IPS-20b (cell line): Measurements from ENCODE around the gene KLHL25.

Experiments used
- H3K27ac ChIP-seq: one replicate; pipeline ENCODE4 v1.5.1; 2013; ENCODE audit warnings: low read length
- H3K27me3 ChIP-seq: 2 replicates; pipeline ENCODE4 v1.6.1; 2013; ENCODE audit warnings: mild to moderate bottlenecking, low read length, inconsistent platforms; ENCODE audit not compliant: insufficient read depth
- H3K36me3 ChIP-seq: 2 replicates; pipeline ENCODE4 v1.6.1; 2013; ENCODE audit warnings: low read depth, mild to moderate bottlenecking, inconsistent platforms, low read length, moderate library complexity; ENCODE audit not compliant: insufficient read depth
- H3K4me1 ChIP-seq: 2 replicates; pipeline ENCODE4 v1.6.1; 2013; ENCODE audit warnings: mild to moderate bottlenecking, control low read depth, inconsistent platforms, low read length, moderate library complexity; ENCODE audit not compliant: insufficient read depth
- H3K4me3 ChIP-seq: 2 replicates; pipeline ENCODE4 v1.5.1; 2013; ENCODE audit warnings: mild to moderate bottlenecking, low read length, inconsistent platforms
- H3K9ac ChIP-seq: 2 replicates; pipeline ENCODE4 v1.6.1; 2013; ENCODE audit warnings: low read depth, mild to moderate bottlenecking, inconsistent platforms, low read length, moderate library complexity
- H3K9me3 ChIP-seq: 2 replicates; pipeline ENCODE4 v1.6.1; 2013; ENCODE audit warnings: mild to moderate bottlenecking, low read depth, low read length, inconsistent platforms; ENCODE audit not compliant: insufficient read depth

KLHL25 gene

GRCh38 chr15:85749261-85750151, 45.2 kb downstream of the KLHL25 start:
- Histone ChIP-seq H3K9me3 (no peaks in the 10 kb centered on the region), H3K36me3 (peaks cover 45% of the 10 kb centered on the region), H3K27ac (peak overlapping the region; percentile 2)

GRCh38 chr15:85748729-85749128, 46.0 kb downstream of the KLHL25 start:
- H3K9ac ChIP-seq = no peak overlapping the region
- H3K27ac ChIP-seq = no peak overlapping the region
- peaks cover 41% of the 10 kb centered on the region for H3K4me1 ChIP-seq
- no peaks in the 10 kb centered on the region for H3K27me3 ChIP-seq
- no peak overlapping the region for H3K4me3 ChIP-seq
- peaks cover 51% of the 10 kb centered on the region for H3K36me3 ChIP-seq
- H3K9me3 ChIP-seq = no peaks in the 10 kb centered on the region

More at GRCh38 chr15:85749261-85750151, 45.2 kb downstream of the KLHL25 start:
- H3K4me1 ChIP-seq = peaks cover 41% of the 10 kb centered on the region; the same call in 1 of the 2 replicates
- peak overlapping the region; percentile 44; the same call in 1 of the 2 replicates for H3K9ac ChIP-seq
- H3K27me3 ChIP-seq = no peaks in the 10 kb centered on the region
- no peak overlapping the region; the same call in 1 of the 2 replicates for H3K4me3 ChIP-seq

GRCh38 chr15:85748176-85748575, 46.5 kb downstream of the KLHL25 start:
- H3K27me3 ChIP-seq = no peaks in the 10 kb centered on the region
- H3K9me3 ChIP-seq = no peaks in the 10 kb centered on the region
- H3K9ac ChIP-seq = no peak overlapping the region
- H3K4me3 ChIP-seq = no peak overlapping the region
- peaks cover 48% of the 10 kb centered on the region for H3K36me3 ChIP-seq
- H3K27ac ChIP-seq = no peak overlapping the region
- peaks cover 41% of the 10 kb centered on the region for H3K4me1 ChIP-seq

- Histone ChIP-seq H3K9ac (no peak overlapping the region), H3K9me3 (no peaks in the 10 kb centered on the region), H3K36me3 (peaks cover 57% of the 10 kb centered on the region), H3K4me1 (peaks cover 33% of the 10 kb centered on the region), H3K27ac (no peak overlapping the region), H3K4me3 (no peak overlapping the region), H3K27me3 (no peaks in the 10 kb centered on the region)
Measured at GRCh38 chr15:85746641-85747040, 48.1 kb downstream of the KLHL25 start.

- Histone ChIP-seq H3K27me3 (no peaks in the 10 kb centered on the region), H3K4me1 (peaks cover 26% of the 10 kb centered on the region), H3K36me3 (peaks cover 65% of the 10 kb centered on the region), H3K9me3 (no peaks in the 10 kb centered on the region), H3K9ac (no peak overlapping the region), H3K27ac (no peak overlapping the region), H3K4me3 (no peak overlapping the region)
Measured at GRCh38 chr15:85745525-85746150, 49.1 kb downstream of the KLHL25 start.

GRCh38 chr15:85745023-85745422, 49.7 kb downstream of the KLHL25 start:
- no peak overlapping the region for H3K4me3 ChIP-seq
- H3K27ac ChIP-seq = no peak overlapping the region
- peaks cover 20% of the 10 kb centered on the region for H3K4me1 ChIP-seq
- H3K27me3 ChIP-seq = no peaks in the 10 kb centered on the region
- peaks cover 69% of the 10 kb centered on the region for H3K36me3 ChIP-seq
- H3K9ac ChIP-seq = no peak overlapping the region
- H3K9me3 ChIP-seq = no peaks in the 10 kb centered on the region

GRCh38 chr15:85744579-85744978, 50.1 kb downstream of the KLHL25 start:
- H3K36me3 ChIP-seq = peaks cover 69% of the 10 kb centered on the region
- no peaks in the 10 kb centered on the region for H3K9me3 ChIP-seq
- H3K9ac ChIP-seq = no peak overlapping the region
- no peaks in the 10 kb centered on the region for H3K27me3 ChIP-seq
- H3K4me3 ChIP-seq = no peak overlapping the region
- peaks cover 18% of the 10 kb centered on the region for H3K4me1 ChIP-seq
- no peak overlapping the region for H3K27ac ChIP-seq

- Histone ChIP-seq H3K4me1 (peaks cover 9% of the 10 kb centered on the region), H3K9me3 (no peaks in the 10 kb centered on the region), H3K27ac (no peak overlapping the region), H3K27me3 (no peaks in the 10 kb centered on the region), H3K4me3 (no peak overlapping the region), H3K9ac (no peak overlapping the region), H3K36me3 (peaks cover 69% of the 10 kb centered on the region)
Measured at GRCh38 chr15:85743392-85744055, 51.2 kb downstream of the KLHL25 start.

GRCh38 chr15:85742186-85742821, 52.4 kb downstream of the KLHL25 start:
- no peak overlapping the region for H3K27ac ChIP-seq
- no peak overlapping the region for H3K9ac ChIP-seq
- H3K27me3 ChIP-seq = no peaks in the 10 kb centered on the region
- H3K36me3 ChIP-seq = peaks cover 61% of the 10 kb centered on the region
- no peaks in the 10 kb centered on the region for H3K9me3 ChIP-seq
- H3K4me3 ChIP-seq = no peak overlapping the region
- peaks cover 2% of the 10 kb centered on the region for H3K4me1 ChIP-seq

- H3K36me3 ChIP-seq = peaks cover 61% of the 10 kb centered on the region
- H3K27ac ChIP-seq = no peak overlapping the region
- H3K4me1 ChIP-seq = no peaks in the 10 kb centered on the region; the same call in 1 of the 2 replicates
- H3K4me3 ChIP-seq = no peak overlapping the region
- H3K27me3 ChIP-seq = no peaks in the 10 kb centered on the region
- no peak overlapping the region for H3K9ac ChIP-seq
- no peaks in the 10 kb centered on the region for H3K9me3 ChIP-seq
Measured at GRCh38 chr15:85741662-85742061, 53.1 kb downstream of the KLHL25 start.

GRCh38 chr15:85741021-85741421, 53.7 kb downstream of the KLHL25 start:
- no peaks in the 10 kb centered on the region for H3K9me3 ChIP-seq
- H3K4me1 ChIP-seq = no peaks in the 10 kb centered on the region; the same call in 1 of the 2 replicates
- peaks cover 61% of the 10 kb centered on the region for H3K36me3 ChIP-seq
- no peak overlapping the region for H3K27ac ChIP-seq
- no peak overlapping the region for H3K9ac ChIP-seq
- no peak overlapping the region for H3K4me3 ChIP-seq
- H3K27me3 ChIP-seq = no peaks in the 10 kb centered on the region
